HG03095 (cell line): Measurements from ENCODE around the gene CCNF.

Experiments used
- ATAC-seq: cut with Tn5 transposase; IDR thresholded peaks from one replicate; pipeline ENCODE4 v1.9.1; 2021; ENCODE audit warnings: moderate library complexity; ENCODE audit not compliant: unreplicated experiment

The CCNF gene

GRCh38 chr16:2456551-2457153 is 27.4 kb downstream of the CCNF start:
- ATAC-seq: no peak

- no peak for ATAC-seq
Observed at GRCh38 chr16:2457267-2457666, 28.0 kb downstream of the CCNF start.

DNA sequence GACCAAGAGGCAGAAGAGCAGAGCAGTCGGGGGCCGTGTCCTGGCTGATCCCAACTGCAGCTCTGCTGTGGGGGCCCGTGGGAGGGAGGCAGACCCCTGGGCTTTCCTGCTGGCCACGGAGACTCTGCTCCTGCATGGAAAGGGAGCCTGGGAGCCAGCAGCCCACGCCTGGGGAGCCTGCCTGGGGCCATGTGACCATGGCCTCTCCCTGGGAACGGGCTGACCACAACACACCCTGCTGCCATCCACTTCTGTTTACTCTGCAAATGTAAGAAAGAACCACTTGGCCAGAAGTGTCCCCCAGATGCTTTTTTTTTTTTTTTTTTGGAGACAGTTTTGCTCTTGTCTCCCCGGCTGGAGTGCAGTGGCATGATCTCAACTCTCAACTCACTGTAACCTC is 28.7 kb downstream of the CCNF start:
- no peak for ATAC-seq

DNA sequence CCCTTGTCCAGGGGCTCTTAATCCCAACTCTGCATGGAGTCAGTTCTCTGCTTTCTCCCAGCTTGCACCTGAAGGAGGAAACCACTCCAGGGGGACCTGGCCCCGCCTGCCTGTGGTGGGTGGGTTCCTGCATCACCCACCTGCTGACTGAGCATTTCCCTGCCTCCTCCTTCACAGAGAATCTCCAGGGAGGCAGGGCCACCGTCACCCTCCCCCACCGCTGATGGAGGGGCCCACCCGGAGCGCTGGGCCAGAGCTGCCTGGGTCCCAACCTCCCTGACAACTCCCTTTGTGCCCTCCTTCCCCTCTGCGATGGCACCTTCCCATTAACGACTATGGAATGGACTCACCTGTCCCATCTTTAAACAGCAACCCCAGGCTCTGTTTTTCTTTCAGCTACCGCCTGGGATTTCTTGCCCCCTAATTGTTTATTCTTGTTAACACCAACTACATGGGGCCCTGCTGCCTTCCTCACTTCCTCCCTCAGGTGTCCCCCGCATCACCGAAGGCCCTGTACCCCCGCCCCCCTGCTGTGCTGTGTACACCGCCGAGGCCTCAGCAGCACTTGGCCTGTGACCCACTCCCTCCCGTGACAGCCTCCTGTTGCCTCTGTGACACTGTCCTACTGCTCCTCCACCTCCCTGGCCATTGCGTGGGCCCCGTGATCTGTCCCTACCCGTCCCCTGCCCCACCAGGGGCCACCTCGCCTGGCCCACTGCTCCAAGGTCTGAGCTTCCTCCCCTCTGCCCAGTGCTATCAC is 29.8 kb downstream of the CCNF start:
- peak; percentile 7 for ATAC-seq

GRCh38 chr16:2459647-2460390 is 30.6 kb downstream of the CCNF start, which contains the start of gene TEDC2:
TSS of gene TEDC2 (plus strand) at chr16:2460109. CDS start at chr16:2460145, 36 bp downstream.
- peak; percentile 85 for ATAC-seq

DNA sequence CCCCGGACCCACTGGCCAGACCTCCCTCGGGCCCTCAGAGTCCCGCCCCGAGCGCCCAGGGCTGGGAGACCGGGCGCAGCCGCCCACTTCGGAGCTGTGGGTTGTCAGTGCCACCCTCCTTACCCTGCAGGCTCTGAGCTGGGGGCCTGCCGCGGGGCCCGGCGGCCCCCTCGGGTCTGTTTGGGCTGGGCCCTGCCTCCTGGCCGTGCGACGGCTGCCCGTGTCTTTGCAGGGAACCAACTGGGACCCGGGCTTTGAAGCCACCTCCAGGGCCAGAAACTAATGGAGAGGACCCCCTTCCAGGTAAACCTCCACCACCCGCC is 31.1 kb downstream of the CCNF start:
- ATAC-seq: no peak

DNA sequence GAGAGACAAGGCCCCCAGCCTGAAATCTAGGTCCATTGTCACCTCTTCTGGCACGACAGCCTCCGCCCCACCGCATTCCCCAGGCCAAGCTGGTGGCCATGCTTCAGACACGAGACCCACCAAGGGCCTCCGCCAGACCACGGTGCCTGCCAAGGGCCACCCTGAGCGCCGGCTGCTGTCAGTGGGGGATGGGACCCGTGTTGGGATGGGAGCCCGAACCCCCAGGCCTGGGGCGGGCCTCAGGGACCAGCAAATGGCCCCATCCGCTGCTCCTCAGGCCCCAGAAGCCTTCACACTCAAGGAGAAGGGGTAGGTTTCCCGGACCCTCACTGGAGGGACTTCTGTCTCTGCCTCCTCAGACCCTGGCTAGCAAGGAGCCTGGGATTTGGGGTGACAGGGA is 31.7 kb downstream of the CCNF start:
- no peak for ATAC-seq

DNA sequence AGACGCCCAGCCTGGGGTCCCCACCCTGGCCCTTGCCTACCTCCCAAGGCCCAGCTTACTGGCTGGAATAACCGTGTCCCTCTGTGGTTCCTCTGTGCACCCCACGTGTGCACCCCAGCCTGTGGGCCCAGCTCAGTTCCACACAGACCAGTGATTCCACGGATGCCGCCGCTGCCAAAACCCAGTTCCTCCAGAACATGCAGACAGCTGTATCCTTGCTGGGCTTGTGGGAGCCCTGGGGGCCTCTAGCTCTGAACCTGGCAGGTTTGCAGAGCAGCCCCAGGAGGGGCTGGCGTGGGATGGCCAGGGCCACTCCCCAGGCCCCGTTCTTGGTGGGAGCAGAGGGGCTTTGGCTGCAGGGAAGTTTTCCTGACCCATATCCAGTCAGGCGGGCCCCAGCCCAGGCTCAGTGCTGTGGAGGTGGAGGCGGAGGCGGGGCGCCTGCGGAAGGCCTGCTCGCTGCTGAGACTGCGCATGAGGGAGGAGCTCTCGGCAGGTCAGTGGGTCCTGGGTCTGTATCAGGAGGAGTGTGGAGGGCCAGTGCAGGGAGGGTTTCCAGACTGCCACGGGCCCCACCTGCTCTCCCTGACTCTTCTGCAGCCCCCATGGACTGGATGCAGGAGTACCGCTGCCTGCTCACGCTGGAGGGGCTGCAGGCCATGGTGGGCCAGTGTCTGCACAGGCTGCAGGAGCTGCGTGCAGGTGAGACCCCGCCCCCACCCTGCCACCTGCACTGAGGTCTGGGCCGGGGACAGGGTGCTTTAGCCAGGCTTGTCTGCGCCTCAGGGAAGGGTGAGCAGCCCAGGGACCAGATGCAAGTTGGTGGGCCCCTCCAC is 33.0 kb downstream of the CCNF start:
- ATAC-seq: no peak

- no peak for ATAC-seq
Observed at GRCh38 chr16:2464333-2464732, 35.1 kb downstream of the CCNF start.

- ATAC-seq: no peak
Observed at GRCh38 chr16:2465653-2466415, 36.6 kb downstream of the CCNF start.

GRCh38 chr16:2466667-2467527 is 37.6 kb downstream of the CCNF start:
- no peak for ATAC-seq

DNA sequence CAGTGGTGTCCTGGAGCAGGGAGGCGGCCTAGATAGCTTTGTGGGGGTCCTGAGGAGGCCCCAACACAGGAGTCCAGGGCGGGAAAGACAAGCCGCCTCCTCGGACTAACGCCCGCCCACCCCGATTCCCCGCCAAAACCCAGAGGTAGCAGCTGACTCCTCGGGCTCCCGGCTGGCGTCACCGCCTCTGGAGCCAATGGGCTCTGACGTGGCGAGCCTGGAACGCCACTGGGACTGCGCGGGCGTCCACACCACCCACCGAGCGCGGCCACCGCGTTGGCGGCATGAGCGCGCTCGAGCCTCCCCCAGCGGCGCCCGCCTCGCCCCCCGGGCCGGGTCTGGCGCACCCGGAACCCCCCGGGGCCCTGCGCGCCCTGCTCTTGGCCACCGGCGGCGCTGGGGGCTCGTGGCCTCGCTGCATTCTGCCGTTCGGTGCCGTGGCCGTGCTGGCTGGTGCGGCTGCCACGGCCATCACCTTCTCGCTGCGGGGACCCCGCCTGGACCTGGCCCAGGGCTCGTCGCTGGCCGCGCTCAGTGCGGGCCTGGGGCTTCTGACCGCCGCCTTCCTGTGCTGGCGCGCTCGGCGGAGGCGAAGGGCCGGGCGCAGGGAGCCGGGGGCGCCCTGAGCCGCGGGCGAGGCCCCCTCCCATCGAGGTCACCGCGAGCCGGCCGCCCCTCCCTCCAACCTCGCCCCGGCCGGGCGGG is 38.4 kb downstream of the CCNF start:
- ATAC-seq: no peak

- ATAC-seq: no peak
Observed at GRCh38 chr16:2468233-2468724, 39.0 kb downstream of the CCNF start.

GRCh38 chr16:2468725-2469398 is 39.6 kb downstream of the CCNF start:
- ATAC-seq: no peak

DNA sequence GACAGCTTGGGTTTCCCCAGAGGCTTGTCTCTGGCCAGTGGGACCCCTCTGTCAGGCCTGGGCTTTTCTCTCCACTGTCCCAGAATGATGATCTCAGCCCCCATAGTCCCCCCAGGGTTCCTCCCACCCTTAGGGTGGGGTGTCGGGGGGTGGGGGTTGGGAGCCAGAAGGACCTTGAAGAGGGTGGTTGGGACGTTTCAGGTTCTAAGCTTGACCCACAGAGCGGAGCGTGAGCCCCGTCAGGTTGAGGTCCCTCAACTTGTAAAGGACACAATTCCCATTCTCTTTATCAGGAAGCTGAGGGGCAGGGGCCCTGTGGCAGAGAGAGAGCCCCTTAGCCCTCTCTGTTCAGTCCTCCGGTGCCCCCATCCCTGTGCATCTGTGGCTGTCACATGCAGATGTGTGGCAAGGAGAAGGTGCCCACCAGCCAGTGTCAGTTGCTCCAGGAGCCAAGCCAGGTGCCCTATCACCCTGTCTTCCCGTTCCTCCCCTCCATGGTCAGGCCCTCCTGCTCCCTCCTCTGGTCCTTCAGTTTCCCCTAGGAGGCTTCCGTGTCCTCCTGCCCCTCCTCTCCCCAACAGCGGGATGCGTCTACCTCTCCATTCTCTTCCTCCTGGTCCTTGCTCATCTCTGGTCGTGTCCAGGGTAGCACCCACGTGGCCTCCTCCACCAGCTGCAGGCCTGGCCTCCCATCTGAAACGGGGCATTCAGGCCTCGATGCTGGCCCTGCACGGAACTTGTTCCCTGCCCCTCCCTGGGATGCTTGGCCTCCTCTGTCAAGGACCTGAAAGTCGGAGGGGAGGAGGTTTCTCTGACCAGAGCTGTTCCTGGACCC is 40.4 kb downstream of the CCNF start:
- ATAC-seq: no peak

GRCh38 chr16:2470234-2470601 is 41.0 kb downstream of the CCNF start:
- no peak for ATAC-seq

DNA sequence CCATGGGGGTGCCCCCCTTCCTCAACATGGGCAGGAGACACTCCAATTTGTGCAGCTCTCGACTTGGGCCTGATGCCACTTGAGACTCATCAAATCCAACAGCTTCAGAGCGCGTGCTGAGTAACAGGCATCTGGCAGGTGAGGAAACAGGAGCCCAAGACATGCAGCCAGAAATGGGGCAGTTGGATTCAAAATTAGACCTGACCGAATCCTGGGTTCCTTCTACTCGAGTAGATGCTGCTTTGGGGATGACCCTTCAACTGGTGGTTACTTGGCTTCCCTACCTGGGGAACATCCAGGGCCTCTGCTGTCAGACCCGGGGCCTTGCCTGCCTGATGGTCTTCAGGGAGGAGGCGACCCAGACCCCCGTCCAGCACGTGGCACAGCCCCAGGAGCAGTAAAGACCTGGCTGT is 41.4 kb downstream of the CCNF start:
- ATAC-seq: no peak
